CD4-positive, alpha-beta T cell (primary cell): Measurements from ENCODE around the gene DNMT3A. TPM values are rescaled to one million over a fixed set of nuclear protein-coding genes. Genes with fewer than 3 reads are reported as not detected.
A peak's percentile ranks its signal among the peaks of the same experiment; 100 is the strongest.

Experiments
- ATAC-seq: fragments of 200-7000 bp; cut with Tn5 transposase; one replicate; pipeline ENCODE4 v1.10.0; 2022; ENCODE audit warnings: mild to moderate bottlenecking; ENCODE audit not compliant: poor library complexity
- CTCF ChIA-PET: fragments of 350-600 bp; sonication (Branson Sonifier 250); formaldehyde crosslinking; loops from one replicate; lab custom pipeline; 2021; ENCODE audit warnings: antibody characterized with exemption, inconsistent platforms; lab: Charles Lee
- POLR2A ChIA-PET: fragments of 350-600 bp; sonication (Branson Sonifier 250); formaldehyde crosslinking; loops from one replicate; lab custom pipeline; 2021; ENCODE audit warnings: antibody characterized with exemption, inconsistent platforms; lab: Charles Lee
- DNase-seq, 14 experiments: peaks; one replicate each; pipeline ENCODE4 v3.0.0-alpha.2; 2013 to 2020; ENCODE audit warnings: mixed read lengths in 2 of 14
- H3K27ac ChIP-seq, 2 donors: one replicate each; pipeline versions ENCODE4 v1.5.1 to v1.7.0; 2013; ENCODE audit warnings: low read length in 2 of 2, low read depth in 1 of 2, mild to moderate bottlenecking in 1 of 2
- H3K27me3 ChIP-seq, 2 experiments: 1 replicate in 1 of 2; 2 replicates in 1 of 2; pipeline versions ENCODE4 v1.6.1 to v1.7.0; 2013; ENCODE audit warnings: low read length in 2 of 2, control low read depth in 1 of 2, mild to moderate bottlenecking in 1 of 2, moderate library complexity in 1 of 2; ENCODE audit not compliant: insufficient read depth in 2 of 2, control insufficient read depth in 1 of 2
- H3K36me3 ChIP-seq: one replicate; pipeline ENCODE4 v1.6.1; 2013; ENCODE audit warnings: low read length, control low read depth; ENCODE audit not compliant: insufficient read depth
- H3K4me1 ChIP-seq: one replicate; pipeline ENCODE4 v1.6.1; 2013; ENCODE audit warnings: low read length, control low read depth; ENCODE audit not compliant: insufficient read depth
- H3K4me3 ChIP-seq: one replicate; pipeline ENCODE4 v1.5.1; 2013; ENCODE audit warnings: mild to moderate bottlenecking, low read length, moderate library complexity
- H3K9me3 ChIP-seq, 2 experiments: 1 replicate in 1 of 2; 2 replicates in 1 of 2; pipeline versions ENCODE4 v1.6.1 to v1.7.0; 2013; ENCODE audit warnings: low read length in 2 of 2, mild to moderate bottlenecking in 2 of 2, control low read depth in 1 of 2, moderate library complexity in 1 of 2; ENCODE audit not compliant: control insufficient read depth in 1 of 2, insufficient read depth in 1 of 2
- H3K27ac Mint-ChIP-seq: one replicate; pipeline ENCODE4 v1.8.0; 2020; ENCODE audit warnings: mixed read lengths
- H3K27me3 Mint-ChIP-seq: one replicate; pipeline ENCODE4 v1.8.0; 2021; ENCODE audit warnings: mixed read lengths
- H3K36me3 Mint-ChIP-seq: one replicate; pipeline ENCODE4 v1.8.0; 2021; ENCODE audit warnings: low read depth, mixed read lengths
- H3K4me1 Mint-ChIP-seq: one replicate; pipeline ENCODE4 v1.8.0; 2021; ENCODE audit warnings: low read depth, mixed read lengths
- H3K4me3 Mint-ChIP-seq: one replicate; pipeline ENCODE4 v1.8.0; 2020; ENCODE audit warnings: mild to moderate bottlenecking, mixed read lengths
- H3K9me3 Mint-ChIP-seq: one replicate; pipeline ENCODE4 v1.8.0; 2020; ENCODE audit warnings: mixed read lengths
- CTCF ChIP-seq: fragments of 200-600 bp; IDR thresholded peaks from one replicate; pipeline ENCODE4 v1.8.0; 2022; ENCODE audit warnings: antibody characterized with exemption, mild to moderate bottlenecking
- intact Hi-C, 2 experiments: fragments of 100-400 bp; cut with DNase I in 1 of 2; cut with micrococcal nuclease in 1 of 2; formaldehyde crosslinking; loops; one replicate each; pipeline versions ENCODE4 v1.15.1 to v1.9.0; 2023 to 2025; cut with DNase I, micrococcal nuclease
- total RNA-seq, 174 experiments: library from RNA in 2 of 174; stranded (reverse) in 2 of 174; gene quantifications; one replicate each; pipeline ENCODE4 v1.2.3 and lab custom pipeline; 2021 to 2026

DNMT3A gene
- total RNA-seq, 2 experiments from 2014 or later = 57.1 to 62.1 TPM

- Mint-ChIP-seq H3K9me3 (no peaks in the 10 kb centered on the region), H3K36me3 (peaks cover 95% of the 10 kb centered on the region), H3K4me1 (peaks cover 74% of the 10 kb centered on the region), H3K27me3 (no peaks in the 10 kb centered on the region), H3K4me3 (peak overlapping the region; percentile 52), H3K27ac (peak overlapping the region; percentile 88)
- Histone ChIP-seq H3K27me3 (no peaks in the 10 kb centered on the region), H3K9me3 (no peaks in the 10 kb centered on the region), H3K36me3 (peaks cover 65% of the 10 kb centered on the region), H3K4me3 (no peak overlapping the region), H3K27ac (peak overlapping the region; percentile 53 to 62), H3K4me1 (peaks cover 89% of the 10 kb centered on the region)
- ChIA-PET CTCF (no interaction called here), POLR2A (interaction anchor here (0.6 to 3.6 kb wide), 5 partner anchors 10 to 85 kb away, joined by 3 to 14 read pairs (median 9); no protein-coding TSS in a partner anchor)
- no peak for TF ChIP-seq CTCF
- intact Hi-C loops = no loop called here
- ATAC-seq (peak; percentile 61), DNase-seq (peak in 3 of 14 experiments; percentile 50 to 54 (median 52))
Measured at GRCh38 chr2:25304826-25305596, 36.7 kb downstream of the DNMT3A start.

- Mint-ChIP-seq H3K27ac (peak overlapping the region; percentile 88), H3K4me3 (no peak overlapping the region), H3K36me3 (peaks cover 95% of the 10 kb centered on the region), H3K27me3 (no peaks in the 10 kb centered on the region), H3K9me3 (no peaks in the 10 kb centered on the region), H3K4me1 (peaks cover 69% of the 10 kb centered on the region)
- DNase-seq = no peak
- CTCF ChIA-PET = no interaction called here
- Histone ChIP-seq H3K9me3 (no peaks in the 10 kb centered on the region), H3K27me3 (no peaks in the 10 kb centered on the region), H3K27ac (peak overlapping the region; percentile 24 to 39), H3K4me3 (no peak overlapping the region), H3K36me3 (peaks cover 68% of the 10 kb centered on the region), H3K4me1 (peaks cover 82% of the 10 kb centered on the region)
- no peak for TF ChIP-seq CTCF
- ATAC-seq = no peak
- intact Hi-C loops = no loop called here
- POLR2A ChIA-PET = interaction anchor here (0.7 to 3.6 kb wide), 4 partner anchors 9 to 26 kb away, joined by 3 to 14 read pairs (median 10); no protein-coding TSS in a partner anchor
Measured at GRCh38 chr2:25304321-25304720, 37.4 kb downstream of the DNMT3A start.

- peaks cover 76% of the 10 kb centered on the region for H3K4me1 ChIP-seq
Measured at GRCh38 chr2:25303633-25304236, 38.0 kb downstream of the DNMT3A start.

More at GRCh38 chr2:25303633-25304236, 38.0 kb downstream of the DNMT3A start:
- Histone ChIP-seq H3K4me3 (no peak overlapping the region), H3K9me3 (no peaks in the 10 kb centered on the region), H3K27me3 (no peaks in the 10 kb centered on the region), H3K27ac (no peak overlapping the region), H3K36me3 (peaks cover 70% of the 10 kb centered on the region)
- Mint-ChIP-seq H3K36me3 (peaks cover 95% of the 10 kb centered on the region), H3K27me3 (no peaks in the 10 kb centered on the region), H3K4me3 (no peak overlapping the region), H3K9me3 (no peaks in the 10 kb centered on the region), H3K27ac (peak overlapping the region; percentile 88), H3K4me1 (peaks cover 63% of the 10 kb centered on the region)
- intact Hi-C loops = no loop called here
- CTCF ChIA-PET = interaction anchor here (1.1 to 1.2 kb wide), 2 partner anchors 11 to 26 kb away, joined by 3 to 4 read pairs; no protein-coding TSS in a partner anchor
- DNase-seq (no peak), ATAC-seq (no peak)
- POLR2A ChIA-PET = interaction anchor here (0.7 to 3.6 kb wide), 3 partner anchors 11 to 26 kb away, joined by 3 to 14 read pairs (median 9); no protein-coding TSS in a partner anchor
- no peak for TF ChIP-seq CTCF
